GM21529 (cell line): ENCODE results near the gene HMGA1.

ENCODE experiments used
- ATAC-seq: cut with Tn5 transposase; IDR thresholded peaks from one replicate; pipeline ENCODE4 v1.9.1; 2021; ENCODE audit not compliant: unreplicated experiment

HMGA1 gene

DNA sequence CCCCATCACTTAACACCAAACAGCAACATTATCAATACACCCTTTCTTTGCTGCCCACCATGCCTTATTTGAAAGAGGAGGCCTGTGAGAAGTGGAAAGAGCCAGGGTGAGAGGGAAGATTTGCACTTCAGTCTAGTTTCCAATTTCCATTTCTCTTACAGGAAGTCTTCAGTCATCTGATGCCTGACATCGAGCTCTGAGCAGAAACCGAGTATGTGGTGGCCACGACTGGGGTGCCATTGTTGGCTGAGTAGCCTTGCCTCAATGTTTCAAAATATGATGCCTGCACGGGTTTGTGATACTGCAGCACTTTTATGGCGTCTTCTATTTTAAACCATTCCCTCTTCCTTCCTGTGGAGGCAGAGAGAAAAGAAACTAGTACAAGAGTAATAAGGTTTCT lies 51.9 kb downstream of the HMGA1 start:
- peak; percentile 62 for ATAC-seq

DNA sequence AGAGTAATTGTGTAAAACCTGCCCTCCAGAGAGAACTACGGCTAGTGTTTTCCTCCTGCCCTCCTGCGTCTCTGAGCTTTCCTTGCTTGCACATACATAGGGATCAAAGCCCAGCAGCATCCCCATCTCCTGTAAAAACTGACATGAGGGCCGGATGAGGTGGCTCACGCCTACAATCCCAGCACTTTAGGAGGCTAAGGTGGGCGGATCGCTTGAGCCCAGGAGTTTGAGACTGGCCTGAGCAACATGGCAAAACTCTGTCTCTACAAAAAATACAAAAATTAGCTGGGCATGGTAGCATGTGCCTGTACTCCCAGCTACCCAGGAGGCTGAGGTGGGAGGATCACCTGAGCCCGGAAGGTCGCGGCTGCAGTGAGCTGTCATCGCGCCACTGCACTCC lies 52.5 kb downstream of the HMGA1 start:
- no peak for ATAC-seq

DNA sequence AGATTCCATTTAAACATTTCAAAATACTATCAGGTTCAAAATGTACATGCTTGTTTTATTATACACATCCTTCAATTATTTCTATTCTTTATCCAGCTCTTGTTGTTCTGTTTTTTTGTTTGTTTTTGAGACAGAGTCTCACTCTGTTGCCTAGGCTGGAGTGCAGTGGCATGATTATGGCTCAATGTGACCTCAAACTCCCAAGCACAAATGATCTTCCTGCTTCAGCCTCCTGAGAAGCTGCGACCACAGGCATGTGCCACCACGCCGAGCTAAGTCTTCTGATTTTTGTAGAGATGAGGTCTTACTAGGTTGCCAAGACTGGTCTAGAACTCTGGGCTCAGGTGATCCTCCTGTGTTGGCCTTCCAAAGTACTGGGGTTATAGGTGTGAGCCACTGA lies 56.3 kb downstream of the HMGA1 start:
- no peak for ATAC-seq

DNA sequence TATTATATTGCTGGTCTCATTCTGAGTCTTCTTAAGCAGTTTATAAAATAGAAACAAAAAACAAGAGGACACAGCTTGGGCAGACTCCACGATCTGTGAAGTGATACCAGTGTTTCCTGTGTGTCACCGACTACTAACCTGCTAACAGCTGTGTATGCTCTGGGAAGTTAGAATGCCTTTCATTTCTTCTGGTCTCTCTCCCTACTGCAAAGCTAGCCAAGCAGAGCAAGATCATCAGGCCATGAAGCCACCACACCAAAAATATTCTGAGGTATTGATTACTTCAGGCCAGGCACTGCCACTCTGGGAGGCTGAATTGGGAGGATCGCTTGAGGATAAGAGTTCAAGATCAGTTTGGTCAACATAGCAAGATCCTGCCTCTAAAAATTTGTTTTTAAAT lies 59.0 kb downstream of the HMGA1 start:
- peak; percentile 87 for ATAC-seq
